ENCODE data around the gene CDK2. TPM values are rescaled to one million over a fixed set of nuclear protein-coding genes. Genes with fewer than 3 reads are reported as not detected.
"Not testable (repeated sequence)": the region's sequence is repeated elsewhere in the genome, so short reads cannot be mapped to it uniquely, and the experiment has no call there.

Gene CDK2
- total RNA-seq, 1 experiment from 2014 or later: 23.8 TPM

- intact Hi-C loops (cut with micrococcal nuclease): no loop called here
- H3K27ac Mint-ChIP-seq (ENCODE audit: low read depth, unreplicated experiment): no peak overlapping the region
- TF ChIP-seq CTCF (IDR thresholded peaks at IDR 0.05; ENCODE audit: unreplicated experiment): no peak
- no TSS peak for BruUV-seq (replicated peaks)
- peaks cover 12% of the 10 kb centered on the region for H3K4me1 Mint-ChIP-seq (ENCODE audit: insufficient read depth, unreplicated experiment)
- H3K36me3 Mint-ChIP-seq (ENCODE audit: insufficient read depth, unreplicated experiment): peaks cover 45% of the 10 kb centered on the region
- no peak for DNase-seq (ENCODE audit: unreplicated experiment)
- ChIA-PET POLR2A (interaction anchor here (1.2 kb wide), 1 partner anchor 9 kb away, joined by 4 read pairs; no protein-coding TSS in a partner anchor), CTCF (interaction anchor here (0.8 to 1.0 kb wide), 2 partner anchors 11 to 52 kb away, joined by 3 read pairs; no protein-coding TSS in a partner anchor)
- no peaks in the 10 kb centered on the region for H3K9me3 Mint-ChIP-seq (ENCODE audit: unreplicated experiment)
- H3K27me3 Mint-ChIP-seq (ENCODE audit: insufficient read depth, unreplicated experiment): no peaks in the 10 kb centered on the region
- H3K4me3 Mint-ChIP-seq (ENCODE audit: unreplicated experiment): no peak overlapping the region
These were observed 11.8 kb downstream of the CDK2 start for GRCh38 chr12:55978393-55978792.

- no peak overlapping the region for H3K4me3 Mint-ChIP-seq (ENCODE audit: unreplicated experiment)
- no TSS peak for BruUV-seq (replicated peaks)
- H3K4me1 Mint-ChIP-seq (ENCODE audit: insufficient read depth, unreplicated experiment): peaks cover 12% of the 10 kb centered on the region
- H3K36me3 Mint-ChIP-seq (ENCODE audit: insufficient read depth, unreplicated experiment): peaks cover 52% of the 10 kb centered on the region
- H3K27ac Mint-ChIP-seq (ENCODE audit: low read depth, unreplicated experiment): no peak overlapping the region
- intact Hi-C loops (cut with micrococcal nuclease): no loop called here
- no peaks in the 10 kb centered on the region for H3K9me3 Mint-ChIP-seq (ENCODE audit: unreplicated experiment)
- no peaks in the 10 kb centered on the region for H3K27me3 Mint-ChIP-seq (ENCODE audit: insufficient read depth, unreplicated experiment)
- CTCF ChIA-PET: interaction anchor here (0.6 to 0.8 kb wide), 4 partner anchors 10 to 241 kb away, joined by 3 to 5 read pairs (median 3); no protein-coding TSS in a partner anchor
- no peak for DNase-seq (ENCODE audit: unreplicated experiment)
- POLR2A ChIA-PET: interaction anchor here (1.2 kb wide), 1 partner anchor 9 kb away, joined by 4 read pairs; no protein-coding TSS in a partner anchor
- no peak for TF ChIP-seq CTCF (IDR thresholded peaks at IDR 0.05; ENCODE audit: unreplicated experiment)
These were observed 12.4 kb downstream of the CDK2 start for GRCh38 chr12:55979069-55979468.

GRCh38 chr12:55981882-55982281, 15.3 kb downstream of the CDK2 start:
- H3K9me3 Mint-ChIP-seq (ENCODE audit: unreplicated experiment); intact Hi-C loops (cut with micrococcal nuclease); H3K4me3 Mint-ChIP-seq (ENCODE audit: unreplicated experiment); H3K27me3 Mint-ChIP-seq (ENCODE audit: insufficient read depth, unreplicated experiment); BruUV-seq (replicated peaks); H3K4me1 Mint-ChIP-seq (ENCODE audit: insufficient read depth, unreplicated experiment): not testable (repeated sequence)
- peak overlapping the region; percentile 27 for H3K27ac Mint-ChIP-seq (ENCODE audit: low read depth, unreplicated experiment)
- H3K36me3 Mint-ChIP-seq (ENCODE audit: insufficient read depth, unreplicated experiment): peaks cover 62% of the 10 kb centered on the region
- CTCF ChIA-PET: interaction anchor here (0.6 to 7.0 kb wide), 10 partner anchors 8 to 164 kb away, joined by 3 to 80 read pairs (median 3); partner anchors contain the start of genes ORMDL2, RAB5B, SARNP and SUOX
- peak; percentile 53 for DNase-seq (ENCODE audit: unreplicated experiment)
- POLR2A ChIA-PET: interaction anchor here (0.6 to 2.9 kb wide), 6 partner anchors 8 to 185 kb away, joined by 4 to 36 read pairs (median 6); partner anchors contain the start of genes RAB5B and SUOX

GRCh38 chr12:55982319-55982936, 15.8 kb downstream of the CDK2 start:
- H3K27me3 Mint-ChIP-seq (ENCODE audit: insufficient read depth, unreplicated experiment): no peaks in the 10 kb centered on the region

More at GRCh38 chr12:55982319-55982936, 15.8 kb downstream of the CDK2 start:
- intact Hi-C loops (cut with micrococcal nuclease): no loop called here
- BruUV-seq (replicated peaks): no TSS peak
- ChIA-PET CTCF (interaction anchor here (0.5 to 7.0 kb wide), 13 partner anchors 8 to 164 kb away, joined by 3 to 80 read pairs (median 3); partner anchors contain the start of genes DGKA, ORMDL2, RAB5B and SARNP), POLR2A (interaction anchor here (0.6 to 2.9 kb wide), 9 partner anchors 9 to 737 kb away, joined by 3 to 36 read pairs (median 5); partner anchors contain the start of genes ESYT1, RAB5B and SUOX)
- peaks cover 62% of the 10 kb centered on the region for H3K36me3 Mint-ChIP-seq (ENCODE audit: insufficient read depth, unreplicated experiment)
- H3K9me3 Mint-ChIP-seq (ENCODE audit: unreplicated experiment): no peaks in the 10 kb centered on the region
- no peak overlapping the region for H3K27ac Mint-ChIP-seq (ENCODE audit: low read depth, unreplicated experiment)
- no peak for TF ChIP-seq CTCF (IDR thresholded peaks at IDR 0.05; ENCODE audit: unreplicated experiment)
- no peak for DNase-seq (ENCODE audit: unreplicated experiment)
- H3K4me3 Mint-ChIP-seq (ENCODE audit: unreplicated experiment): no peak overlapping the region
- peaks cover 5% of the 10 kb centered on the region for H3K4me1 Mint-ChIP-seq (ENCODE audit: insufficient read depth, unreplicated experiment)
